SJSA1 (cell line): ENCODE measurements around the gene VSTM1. TPM values are rescaled to one million over a fixed set of nuclear protein-coding genes. Genes with fewer than 3 reads are reported as not detected.
A peak's percentile ranks its signal among the peaks of the same experiment; 100 is the strongest.

Experiments
- DNase-seq, 2 experiments: peaks; one replicate each; pipeline ENCODE4 v3.0.0-alpha.2; 2015 to 2020; ENCODE audit warnings: low spot score in 2 of 2, low read depth in 1 of 2
- H3K27ac ChIP-seq: fragments of 250-450 bp; sonication (Bioruptor Pico); 2 replicates; pipeline ENCODE4 v1.5.1; 2020; ENCODE audit warnings: mild to moderate bottlenecking, moderate library complexity
- H3K27me3 ChIP-seq: fragments of 250-450 bp; sonication (Bioruptor Pico); replicated peaks from 2 replicates; pipeline ENCODE4 v1.5.1; 2020; ENCODE audit warnings: mild to moderate bottlenecking, moderate library complexity
- H3K36me3 ChIP-seq: fragments of 250-450 bp; sonication (Bioruptor Pico); 2 replicates; pipeline ENCODE4 v1.5.1; 2020; ENCODE audit warnings: mild to moderate bottlenecking
- H3K4me1 ChIP-seq: fragments of 250-450 bp; sonication (Bioruptor Pico); replicated peaks from 2 replicates; pipeline ENCODE4 v1.6.1; 2021; ENCODE audit warnings: mild to moderate bottlenecking
- H3K4me3 ChIP-seq: fragments of 250-450 bp; sonication (Bioruptor Pico); 2 replicates; pipeline ENCODE4 v1.5.1; 2020; ENCODE audit warnings: mild to moderate bottlenecking
- H3K9me3 ChIP-seq: fragments of 250-450 bp; sonication (Bioruptor Pico); replicated peaks from 2 replicates; pipeline ENCODE4 v1.5.1; 2020; ENCODE audit warnings: mild to moderate bottlenecking
- total RNA-seq: library from RNA; depleted of rRNA; stranded (reverse); fragments of >200 nt; shearing (Covaris generic); gene quantifications from 2 replicates; pipeline ENCODE4 v1.2.3, GENCODE V29; 2014; rRNA removed

The VSTM1 gene
- total RNA-seq, 1 experiment from 2014 or later, result not detected

DNA sequence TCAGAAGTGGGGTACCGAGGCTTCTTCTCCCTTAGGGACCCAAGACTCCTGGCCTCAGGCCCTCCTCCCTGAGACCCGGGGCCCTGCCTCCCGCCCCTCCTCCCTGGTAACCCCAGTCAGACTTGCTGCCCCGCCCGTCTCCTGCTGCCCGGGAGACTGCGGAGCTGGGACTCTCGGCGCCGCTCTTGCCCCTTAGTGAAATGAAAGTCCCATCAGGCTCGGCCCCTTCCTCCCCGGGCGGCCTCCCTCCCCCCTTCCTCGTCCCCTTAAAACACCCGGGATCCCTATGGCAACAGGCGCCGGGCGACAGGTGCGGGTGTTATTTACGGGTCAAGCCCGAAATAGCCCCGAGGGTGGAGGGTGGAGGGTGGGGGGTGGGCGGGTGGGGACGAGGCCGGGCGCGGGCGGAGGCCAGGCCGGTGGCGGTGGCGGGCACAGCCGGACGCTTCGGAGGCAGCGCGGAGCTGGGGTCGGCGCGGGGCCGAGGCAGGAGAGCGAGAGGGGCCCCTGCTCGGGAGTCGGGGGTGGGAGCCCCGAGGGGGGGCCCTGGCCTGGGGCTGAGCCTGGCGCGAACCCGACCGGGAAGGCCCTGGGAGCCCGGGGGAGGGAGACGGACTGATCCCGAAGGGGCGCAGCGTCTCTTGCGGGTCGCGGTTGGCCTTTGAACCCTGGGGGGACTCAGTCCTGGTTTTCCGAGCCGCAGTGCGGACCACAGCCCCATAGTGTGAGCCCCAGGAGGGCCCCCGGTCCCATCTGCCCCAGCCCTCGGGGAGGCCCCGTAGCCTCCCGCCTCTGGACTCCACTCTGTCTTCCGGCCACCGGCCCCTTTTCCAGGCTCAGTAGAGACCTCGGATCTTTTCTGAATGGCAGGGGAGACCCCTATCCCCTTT, 72.2 kb downstream of the VSTM1 start, which contains the start of gene CACNG6:
Gene CACNG6 (plus strand): TSS at position 414 of the 890 bp plus-strand sequence. CDS start 1,241 bp downstream, outside the sequence.
- Histone ChIP-seq H3K4me3 (peak within 1 kb of the TSS; percentile 25; the same call in 1 of the 2 replicates), H3K36me3 (no peaks in the 10 kb centered on the region), H3K27ac (no peak within 1 kb of the TSS), H3K9me3 (no peaks in the 10 kb centered on the region), H3K27me3 (peaks cover 43% of the 10 kb centered on the region), H3K4me1 (0 out of 2 replicates have a peak, but pooled peaks cover 5% of the 10 kb centered on the region)
- DNase-seq, result no peak

Other genes starting within 250 kb of the VSTM1 start
- gene NLRP12, start 239.6 kb downstream of the VSTM1 start, total RNA-seq, result not detected in 2 replicates
- 35.7 and 39.7 TPM in 2 replicates for gene MYADM, start 196.0 kb downstream of the VSTM1 start, total RNA-seq
- gene PRKCG, start 181.7 kb downstream of the VSTM1 start, total RNA-seq, result not detected in 2 replicates
- not detected in 2 replicates for gene CACNG7, start 154.6 kb downstream of the VSTM1 start, total RNA-seq
- not detected in 2 replicates for gene CACNG8, start 101.0 kb downstream of the VSTM1 start, total RNA-seq
- gene CACNG6, start 72.3 kb downstream of the VSTM1 start, total RNA-seq, result 0.11 TPM in 1 of 2 replicates, not detected in the other
- not detected in 2 replicates for gene TARM1, start 17.5 kb upstream of the VSTM1 start, total RNA-seq
- gene OSCAR, start 36.9 kb upstream of the VSTM1 start, total RNA-seq, result not detected in 2 replicates
- 24.2 and 51.7 TPM in 2 replicates for gene NDUFA3, start 39.0 kb upstream of the VSTM1 start, total RNA-seq
- 31.7 and 48.5 TPM in 2 replicates for gene TFPT, start 51.8 kb upstream of the VSTM1 start, total RNA-seq
- gene PRPF31, start 51.9 kb upstream of the VSTM1 start, total RNA-seq, result 70.6 and 79.9 TPM in 2 replicates
- gene CNOT3, start 73.9 kb upstream of the VSTM1 start, total RNA-seq, result 13.9 and 14.2 TPM in 2 replicates
- 15.8 and 18.9 TPM in 2 replicates for gene LENG1, start 95.8 kb upstream of the VSTM1 start, total RNA-seq
- gene TMC4, start 109.3 kb upstream of the VSTM1 start, total RNA-seq, result 0.11 TPM in 1 of 2 replicates, not detected in the other
- 97.7 and 118 TPM in 2 replicates for gene MBOAT7, start 125.7 kb upstream of the VSTM1 start, total RNA-seq
- 85.4 and 106 TPM in 2 replicates for gene TSEN34, start 127.4 kb upstream of the VSTM1 start, total RNA-seq
- gene RPS9, start 137.0 kb upstream of the VSTM1 start, total RNA-seq, result 1,209 and 2,142 TPM in 2 replicates
- gene LILRB3, start 159.1 kb upstream of the VSTM1 start, total RNA-seq, result not detected in 2 replicates
- not detected in 2 replicates for gene LILRA6, start 178.9 kb upstream of the VSTM1 start, total RNA-seq
- gene LILRB5, start 193.4 kb upstream of the VSTM1 start, total RNA-seq, result not detected in 2 replicates
- gene LILRB2, start 217.2 kb upstream of the VSTM1 start, total RNA-seq, result not detected in 2 replicates
- not detected in 2 replicates for gene LILRA5, start 249.3 kb upstream of the VSTM1 start, total RNA-seq